Adrenal gland (tissue), 5 donors: Measurements from ENCODE around the gene GMPPA.

Source experiments
- POLR2A ChIP-seq, 2 donors: fragments of 450-650 bp; IDR thresholded peaks; one replicate each; pipeline ENCODE4 v1.6.1; 2017; ENCODE audit warnings: antibody characterized with exemption in 2 of 2, mild to moderate bottlenecking in 2 of 2, moderate library complexity in 1 of 2
- TF ChIP-seq, protein P1 (sequence below), 6 experiments: fragments of 450-650 bp in 4 of 6; fragments of 200-600 bp in 2 of 6; sonication (generic) in 1 of 6; IDR thresholded peaks; 1 replicate in 5 of 6; 2 replicates in 1 of 6; pipeline versions ENCODE4 v1.5.1 to v1.8.0; 2016 to 2021; ENCODE audit warnings: antibody characterized with exemption in 6 of 6, mild to moderate bottlenecking in 2 of 6, moderate library complexity in 1 of 6
- donor health status: DM: no; HTN: no; CAD: no.

DNA sequence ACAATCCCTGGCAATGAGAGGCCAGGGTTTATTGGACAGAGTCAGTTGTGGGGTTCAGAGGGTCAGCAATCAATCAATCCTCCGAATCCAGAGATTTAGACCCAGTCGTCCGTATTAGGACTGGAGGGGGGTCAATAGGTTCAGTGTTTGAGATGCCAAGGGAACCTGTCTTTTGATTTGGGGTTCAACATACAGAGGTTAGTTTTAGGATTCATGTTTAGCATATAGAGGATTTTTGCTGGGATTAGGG is 292 bp downstream of the GMPPA start:
- TF ChIP-seq POLR2A (IDR thresholded peaks at IDR 0.05): no peak
- TF ChIP-seq, protein P1, sequence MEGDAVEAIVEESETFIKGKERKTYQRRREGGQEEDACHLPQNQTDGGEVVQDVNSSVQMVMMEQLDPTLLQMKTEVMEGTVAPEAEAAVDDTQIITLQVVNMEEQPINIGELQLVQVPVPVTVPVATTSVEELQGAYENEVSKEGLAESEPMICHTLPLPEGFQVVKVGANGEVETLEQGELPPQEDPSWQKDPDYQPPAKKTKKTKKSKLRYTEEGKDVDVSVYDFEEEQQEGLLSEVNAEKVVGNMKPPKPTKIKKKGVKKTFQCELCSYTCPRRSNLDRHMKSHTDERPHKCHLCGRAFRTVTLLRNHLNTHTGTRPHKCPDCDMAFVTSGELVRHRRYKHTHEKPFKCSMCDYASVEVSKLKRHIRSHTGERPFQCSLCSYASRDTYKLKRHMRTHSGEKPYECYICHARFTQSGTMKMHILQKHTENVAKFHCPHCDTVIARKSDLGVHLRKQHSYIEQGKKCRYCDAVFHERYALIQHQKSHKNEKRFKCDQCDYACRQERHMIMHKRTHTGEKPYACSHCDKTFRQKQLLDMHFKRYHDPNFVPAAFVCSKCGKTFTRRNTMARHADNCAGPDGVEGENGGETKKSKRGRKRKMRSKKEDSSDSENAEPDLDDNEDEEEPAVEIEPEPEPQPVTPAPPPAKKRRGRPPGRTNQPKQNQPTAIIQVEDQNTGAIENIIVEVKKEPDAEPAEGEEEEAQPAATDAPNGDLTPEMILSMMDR (IDR thresholded peaks at IDR 0.05): no peak
